ENCODE measurements around the gene TJP2.

Gene TJP2

GRCh38 chr9:69250681-69251080 is 76.6 kb downstream of the TJP2 start:
- CTCF ChIA-PET: no interaction called here
- POLR2A ChIA-PET: no interaction called here
- no peak for DNase-seq (ENCODE audit: extremely low spot score)
- no peak for TF ChIP-seq CTCF (IDR thresholded peaks at IDR 0.05; ENCODE audit: control extremely low read depth, extremely low read depth, low read depth, missing control alignments)

DNA sequence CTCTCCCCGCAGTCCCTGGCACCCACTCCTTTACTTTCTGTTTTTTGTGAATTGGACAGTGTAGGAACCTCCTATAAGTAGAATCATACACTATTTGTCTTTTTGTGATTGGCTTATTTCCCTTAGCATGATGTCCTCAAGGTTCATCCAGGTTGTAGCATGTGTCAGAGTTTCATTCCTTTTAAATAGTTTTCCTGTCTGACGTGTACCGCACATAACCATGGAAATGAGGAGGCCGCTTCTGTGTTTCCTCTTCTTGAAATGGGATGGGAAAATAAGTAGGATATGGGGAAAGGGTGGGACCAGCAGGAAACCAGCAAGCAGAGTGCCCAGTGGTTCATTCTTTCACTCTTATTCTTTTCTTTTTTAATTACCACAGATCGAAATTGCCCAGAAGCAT is 78.4 kb downstream of the TJP2 start:
- CTCF ChIA-PET: no interaction called here
- POLR2A ChIA-PET: no interaction called here

GRCh38 chr9:69253057-69253456 is 79.0 kb downstream of the TJP2 start:
- ChIA-PET CTCF (no interaction called here), POLR2A (no interaction called here)
- no peak for DNase-seq (ENCODE audit: extremely low spot score)
- no peak for TF ChIP-seq CTCF (IDR thresholded peaks at IDR 0.05; ENCODE audit: control extremely low read depth, extremely low read depth, low read depth, missing control alignments)

More for the DNA sequence above, 78.4 kb downstream of the TJP2 start:
- no peak for TF ChIP-seq CTCF (IDR thresholded peaks at IDR 0.05; ENCODE audit: control extremely low read depth, extremely low read depth, low read depth, missing control alignments)
- no peak for DNase-seq (ENCODE audit: extremely low spot score)

- no peak for DNase-seq (ENCODE audit: extremely low spot score)
- POLR2A ChIA-PET: no interaction called here
- CTCF ChIA-PET: interaction anchor here (1.5 kb wide), 1 partner anchor 219 kb away, joined by 6 read pairs; the partner anchor contains the start of gene FXN
- no peak for TF ChIP-seq CTCF (IDR thresholded peaks at IDR 0.05; ENCODE audit: control extremely low read depth, extremely low read depth, low read depth, missing control alignments)
These were observed 80.1 kb downstream of the TJP2 start for GRCh38 chr9:69254223-69254622.

GRCh38 chr9:69255591-69255990 is 81.5 kb downstream of the TJP2 start:
- POLR2A ChIA-PET: no interaction called here
- TF ChIP-seq CTCF (IDR thresholded peaks at IDR 0.05; ENCODE audit: control extremely low read depth, extremely low read depth, low read depth, missing control alignments): no peak
- no peak for DNase-seq (ENCODE audit: extremely low spot score)
- CTCF ChIA-PET: no interaction called here

GRCh38 chr9:69258551-69258950 is 84.5 kb downstream of the TJP2 start:
- no peak for DNase-seq (ENCODE audit: extremely low spot score)
- ChIA-PET CTCF (interaction anchor here (1.3 to 1.6 kb wide), 2 partner anchors 11 kb away, joined by 3 to 4 read pairs; no protein-coding TSS in a partner anchor), POLR2A (no interaction called here)
- no peak for TF ChIP-seq CTCF (IDR thresholded peaks at IDR 0.05; ENCODE audit: control extremely low read depth, extremely low read depth, low read depth, missing control alignments)

DNA sequence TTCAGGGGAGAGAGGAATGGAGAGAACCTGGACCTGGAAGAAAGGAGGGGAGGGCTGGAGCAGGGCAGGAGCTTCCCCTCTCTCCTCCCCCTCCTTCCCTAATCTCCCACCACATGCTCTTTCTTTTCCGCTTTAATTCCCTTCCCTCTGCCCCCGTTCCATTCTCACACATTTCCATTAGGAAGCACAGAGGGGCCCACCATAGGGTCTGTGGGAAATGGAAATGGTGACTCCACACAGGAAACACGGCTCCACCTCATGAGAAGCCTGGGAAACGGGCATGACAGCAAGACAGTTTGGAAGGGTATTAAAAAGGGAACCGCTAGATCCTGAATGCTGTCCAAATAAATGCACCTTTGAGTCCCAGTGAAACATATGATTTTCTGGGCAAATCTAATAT is 86.1 kb downstream of the TJP2 start:
- CTCF ChIA-PET: no interaction called here
- no peak for TF ChIP-seq CTCF (IDR thresholded peaks at IDR 0.05; ENCODE audit: control extremely low read depth, extremely low read depth, low read depth, missing control alignments)
- POLR2A ChIA-PET: no interaction called here
- DNase-seq (ENCODE audit: extremely low spot score): no peak

Measured in GM10248 (cell line).